ENCODE measurements around the gene SPEN. TPM values are rescaled to one million over a fixed set of nuclear protein-coding genes. Genes with fewer than 3 reads are reported as not detected.

SPEN gene
- total and polyA plus RNA-seq, 9 of the 15 experiments (the other 6 are each of a cell fraction or from before 2014, with no cell fraction given): 5.7 to 87.5 (median 27.2) TPM

DNA sequence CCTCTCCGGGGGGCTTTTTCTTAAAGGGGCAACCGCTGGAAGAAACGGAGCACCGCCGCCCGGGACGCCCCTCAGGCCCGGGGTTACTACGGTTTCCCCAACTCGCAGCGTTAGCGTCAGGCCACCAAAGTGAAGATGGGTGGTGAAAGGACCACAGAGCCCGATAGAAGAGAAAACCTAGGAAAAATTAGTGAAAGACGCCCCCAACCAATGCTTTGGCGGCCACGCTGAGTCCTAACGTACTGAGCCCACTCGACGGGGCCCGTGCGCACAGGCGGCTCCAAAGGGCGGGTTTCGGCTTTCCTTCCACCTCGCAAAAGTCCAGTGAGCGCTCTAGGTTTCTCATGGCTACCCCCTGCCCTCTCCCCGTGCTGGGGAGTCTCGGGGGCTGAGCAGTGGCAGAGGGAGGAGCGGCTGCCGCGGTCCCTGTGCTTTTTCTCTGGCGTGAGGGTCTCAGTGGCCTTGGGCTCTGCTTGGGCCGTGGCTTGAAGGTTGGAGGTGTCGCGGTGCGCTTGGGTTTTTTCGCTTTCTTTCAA, 12.2 kb upstream of the SPEN start (continued):
- TF ChIP-seq, protein P1, sequence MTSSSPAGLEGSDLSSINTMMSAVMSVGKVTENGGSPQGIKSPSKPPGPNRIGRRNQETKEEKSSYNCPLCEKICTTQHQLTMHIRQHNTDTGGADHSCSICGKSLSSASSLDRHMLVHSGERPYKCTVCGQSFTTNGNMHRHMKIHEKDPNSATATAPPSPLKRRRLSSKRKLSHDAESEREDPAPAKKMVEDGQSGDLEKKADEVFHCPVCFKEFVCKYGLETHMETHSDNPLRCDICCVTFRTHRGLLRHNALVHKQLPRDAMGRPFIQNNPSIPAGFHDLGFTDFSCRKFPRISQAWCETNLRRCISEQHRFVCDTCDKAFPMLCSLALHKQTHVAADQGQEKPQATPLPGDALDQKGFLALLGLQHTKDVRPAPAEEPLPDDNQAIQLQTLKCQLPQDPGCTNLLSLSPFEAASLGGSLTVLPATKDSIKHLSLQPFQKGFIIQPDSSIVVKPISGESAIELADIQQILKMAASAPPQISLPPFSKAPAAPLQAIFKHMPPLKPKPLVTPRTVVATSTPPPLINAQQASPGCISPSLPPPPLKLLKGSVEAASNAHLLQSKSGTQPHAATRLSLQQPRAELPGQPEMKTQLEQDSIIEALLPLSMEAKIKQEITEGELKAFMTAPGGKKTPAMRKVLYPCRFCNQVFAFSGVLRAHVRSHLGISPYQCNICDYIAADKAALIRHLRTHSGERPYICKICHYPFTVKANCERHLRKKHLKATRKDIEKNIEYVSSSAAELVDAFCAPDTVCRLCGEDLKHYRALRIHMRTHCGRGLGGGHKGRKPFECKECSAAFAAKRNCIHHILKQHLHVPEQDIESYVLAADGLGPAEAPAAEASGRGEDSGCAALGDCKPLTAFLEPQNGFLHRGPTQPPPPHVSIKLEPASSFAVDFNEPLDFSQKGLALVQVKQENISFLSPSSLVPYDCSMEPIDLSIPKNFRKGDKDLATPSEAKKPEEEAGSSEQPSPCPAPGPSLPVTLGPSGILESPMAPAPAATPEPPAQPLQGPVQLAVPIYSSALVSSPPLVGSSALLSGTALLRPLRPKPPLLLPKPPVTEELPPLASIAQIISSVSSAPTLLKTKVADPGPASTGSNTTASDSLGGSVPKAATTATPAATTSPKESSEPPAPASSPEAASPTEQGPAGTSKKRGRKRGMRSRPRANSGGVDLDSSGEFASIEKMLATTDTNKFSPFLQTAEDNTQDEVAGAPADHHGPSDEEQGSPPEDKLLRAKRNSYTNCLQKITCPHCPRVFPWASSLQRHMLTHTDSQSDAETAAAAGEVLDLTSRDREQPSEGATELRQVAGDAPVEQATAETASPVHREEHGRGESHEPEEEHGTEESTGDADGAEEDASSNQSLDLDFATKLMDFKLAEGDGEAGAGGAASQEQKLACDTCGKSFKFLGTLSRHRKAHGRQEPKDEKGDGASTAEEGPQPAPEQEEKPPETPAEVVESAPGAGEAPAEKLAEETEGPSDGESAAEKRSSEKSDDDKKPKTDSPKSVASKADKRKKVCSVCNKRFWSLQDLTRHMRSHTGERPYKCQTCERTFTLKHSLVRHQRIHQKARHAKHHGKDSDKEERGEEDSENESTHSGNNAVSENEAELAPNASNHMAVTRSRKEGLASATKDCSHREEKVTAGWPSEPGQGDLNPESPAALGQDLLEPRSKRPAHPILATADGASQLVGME (CRISPR knock-in tag; IDR thresholded peaks at IDR 0.05): no peak
- no peak for TF ChIP-seq ZNF507 (tag; conservative IDR thresholded peaks at IDR 0.05)
- TF ChIP-seq BCL6 (CRISPR knock-in tag; IDR thresholded peaks at IDR 0.05): no peak
- TF ChIP-seq ZBTB7A (IDR thresholded peaks at IDR 0.05; ENCODE audit: borderline replicate concordance, control insufficient read depth, low read depth, low read length): no peak
- peak; percentile 48; the same call in 1 of the 2 replicates for TF ChIP-seq ZNF232 (CRISPR knock-in tag; IDR thresholded peaks at IDR 0.05)
- TF ChIP-seq, protein P2, sequence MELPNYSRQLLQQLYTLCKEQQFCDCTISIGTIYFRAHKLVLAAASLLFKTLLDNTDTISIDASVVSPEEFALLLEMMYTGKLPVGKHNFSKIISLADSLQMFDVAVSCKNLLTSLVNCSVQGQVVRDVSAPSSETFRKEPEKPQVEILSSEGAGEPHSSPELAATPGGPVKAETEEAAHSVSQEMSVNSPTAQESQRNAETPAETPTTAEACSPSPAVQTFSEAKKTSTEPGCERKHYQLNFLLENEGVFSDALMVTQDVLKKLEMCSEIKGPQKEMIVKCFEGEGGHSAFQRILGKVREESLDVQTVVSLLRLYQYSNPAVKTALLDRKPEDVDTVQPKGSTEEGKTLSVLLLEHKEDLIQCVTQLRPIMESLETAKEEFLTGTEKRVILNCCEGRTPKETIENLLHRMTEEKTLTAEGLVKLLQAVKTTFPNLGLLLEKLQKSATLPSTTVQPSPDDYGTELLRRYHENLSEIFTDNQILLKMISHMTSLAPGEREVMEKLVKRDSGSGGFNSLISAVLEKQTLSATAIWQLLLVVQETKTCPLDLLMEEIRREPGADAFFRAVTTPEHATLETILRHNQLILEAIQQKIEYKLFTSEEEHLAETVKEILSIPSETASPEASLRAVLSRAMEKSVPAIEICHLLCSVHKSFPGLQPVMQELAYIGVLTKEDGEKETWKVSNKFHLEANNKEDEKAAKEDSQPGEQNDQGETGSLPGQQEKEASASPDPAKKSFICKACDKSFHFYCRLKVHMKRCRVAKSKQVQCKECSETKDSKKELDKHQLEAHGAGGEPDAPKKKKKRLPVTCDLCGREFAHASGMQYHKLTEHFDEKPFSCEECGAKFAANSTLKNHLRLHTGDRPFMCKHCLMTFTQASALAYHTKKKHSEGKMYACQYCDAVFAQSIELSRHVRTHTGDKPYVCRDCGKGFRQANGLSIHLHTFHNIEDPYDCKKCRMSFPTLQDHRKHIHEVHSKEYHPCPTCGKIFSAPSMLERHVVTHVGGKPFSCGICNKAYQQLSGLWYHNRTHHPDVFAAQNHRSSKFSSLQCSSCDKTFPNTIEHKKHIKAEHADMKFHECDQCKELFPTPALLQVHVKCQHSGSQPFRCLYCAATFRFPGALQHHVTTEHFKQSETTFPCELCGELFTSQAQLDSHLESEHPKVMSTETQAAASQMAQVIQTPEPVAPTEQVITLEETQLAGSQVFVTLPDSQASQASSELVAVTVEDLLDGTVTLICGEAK (IDR thresholded peaks at IDR 0.05): 0 out of 2 replicates have a peak, but pooled peaks have one; percentile 33
- TF ChIP-seq, protein P2 (CRISPR knock-in tag; IDR thresholded peaks at IDR 0.05): no peak
- TF ChIP-seq, protein P3, sequence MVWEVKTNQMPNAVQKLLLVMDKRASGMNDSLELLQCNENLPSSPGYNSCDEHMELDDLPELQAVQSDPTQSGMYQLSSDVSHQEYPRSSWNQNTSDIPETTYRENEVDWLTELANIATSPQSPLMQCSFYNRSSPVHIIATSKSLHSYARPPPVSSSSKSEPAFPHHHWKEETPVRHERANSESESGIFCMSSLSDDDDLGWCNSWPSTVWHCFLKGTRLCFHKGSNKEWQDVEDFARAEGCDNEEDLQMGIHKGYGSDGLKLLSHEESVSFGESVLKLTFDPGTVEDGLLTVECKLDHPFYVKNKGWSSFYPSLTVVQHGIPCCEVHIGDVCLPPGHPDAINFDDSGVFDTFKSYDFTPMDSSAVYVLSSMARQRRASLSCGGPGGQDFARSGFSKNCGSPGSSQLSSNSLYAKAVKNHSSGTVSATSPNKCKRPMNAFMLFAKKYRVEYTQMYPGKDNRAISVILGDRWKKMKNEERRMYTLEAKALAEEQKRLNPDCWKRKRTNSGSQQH (CRISPR knock-in tag; IDR thresholded peaks at IDR 0.05): peak; percentile 70; the same call in 1 of the 2 replicates
- TF ChIP-seq MEIS2 (IDR thresholded peaks at IDR 0.05; ENCODE audit: partially characterized antibody): no peak
- peak; percentile 87 for TF ChIP-seq CHD1 (IDR thresholded peaks at IDR 0.05; ENCODE audit: low read length)
- TF ChIP-seq ZFX (CRISPR knock-in tag; IDR thresholded peaks at IDR 0.05): peak; percentile 49
- 0 out of 2 replicates have a peak, but pooled peaks have one; percentile 8 for TF ChIP-seq ZNF436 (CRISPR knock-in tag; IDR thresholded peaks at IDR 0.05)

All from K562 (cell line).